A673 (cell line): ENCODE measurements around the gene PCDHB4. TPM values are rescaled to one million over a fixed set of nuclear protein-coding genes. Genes with fewer than 3 reads are reported as not detected.
"Not testable (repeated sequence)": the region's sequence is repeated elsewhere in the genome, so short reads cannot be mapped to it uniquely, and the experiment has no call there.

ENCODE experiments used
- BruUV-seq: library from RNA; stranded (reverse); fragments of 400-500 nt; replicated peaks from 2 replicates; lab custom pipeline; 2021; lab: Mats Ljungman, UMichigan
- CTCF ChIA-PET: fragments of 300-600 bp; sonication (Branson Sonifier 250); formaldehyde crosslinking; loops from one replicate; lab custom pipeline; 2022; ENCODE audit warnings: antibody characterized with exemption; lab: Charles Lee
- POLR2A ChIA-PET: fragments of 300-600 bp; sonication (Branson Sonifier 250); formaldehyde crosslinking; loops from one replicate; lab custom pipeline; 2022; ENCODE audit warnings: antibody characterized with exemption; ENCODE audit not compliant: low non-redundant PET; lab: Charles Lee
- DNase-seq: peaks from one replicate; pipeline ENCODE4 v3.0.0-alpha.2; 2015; ENCODE audit warnings: low spot score
- H3K27ac ChIP-seq: fragments of 200-600 bp; sonication (generic); 2 replicates; pipeline ENCODE4 v1.5.1; 2016; ENCODE audit warnings: mixed run types, low read depth, mild to moderate bottlenecking, mixed read lengths, antibody characterized with exemption, low read length; ENCODE audit not compliant: poor library complexity, severe bottlenecking
- H3K27me3 ChIP-seq: fragments of 200-600 bp; sonication (generic); replicated peaks from 2 replicates; pipeline ENCODE4 v1.6.1; 2017; ENCODE audit warnings: mixed run types, low read depth, mild to moderate bottlenecking, mixed read lengths, antibody characterized with exemption, low read length; ENCODE audit not compliant: insufficient read depth, poor library complexity
- H3K36me3 ChIP-seq: fragments of 200-600 bp; sonication (generic); 2 replicates; pipeline ENCODE4 v1.6.1; 2016; ENCODE audit warnings: mixed run types, mild to moderate bottlenecking, mixed read lengths, antibody characterized with exemption, low read length; ENCODE audit not compliant: insufficient read depth, poor library complexity, severe bottlenecking
- H3K4me1 ChIP-seq: fragments of 200-600 bp; sonication (generic); 2 replicates; pipeline ENCODE4 v1.6.1; 2017; ENCODE audit warnings: mixed run types, mild to moderate bottlenecking, mixed read lengths, antibody characterized with exemption, low read length; ENCODE audit not compliant: insufficient read depth, poor library complexity, severe bottlenecking
- H3K4me3 ChIP-seq: fragments of 200-600 bp; sonication (generic); 2 replicates; pipeline ENCODE4 v1.5.1; 2016; ENCODE audit warnings: low read depth, mixed run types, mild to moderate bottlenecking, mixed read lengths, low read length; ENCODE audit not compliant: poor library complexity, severe bottlenecking
- H3K9me3 ChIP-seq: fragments of 200-600 bp; sonication (generic); 2 replicates; pipeline ENCODE4 v1.6.1; 2016; ENCODE audit warnings: mixed run types, low read depth, mild to moderate bottlenecking, mixed read lengths, antibody characterized with exemption, low read length; ENCODE audit not compliant: poor library complexity, severe bottlenecking
- CTCF ChIP-seq: fragments of 300-800, 200-600 bp; sonication (generic); conservative IDR thresholded peaks from 2 replicates; pipeline ENCODE4 v1.5.1; 2017; ENCODE audit warnings: low read depth, mild to moderate bottlenecking, antibody characterized with exemption, low read length, moderate library complexity, mixed read lengths
- EZH2 ChIP-seq: fragments of 200-600 bp; sonication (generic); IDR thresholded peaks from 2 replicates; pipeline ENCODE4 v1.6.1; 2017; ENCODE audit warnings: borderline replicate concordance, low read depth, mild to moderate bottlenecking, mixed read lengths, antibody characterized with exemption, low read length; ENCODE audit not compliant: poor library complexity, severe bottlenecking
- intact Hi-C: fragments of 100-400 bp; cut with micrococcal nuclease; formaldehyde crosslinking; loops from one replicate; pipeline ENCODE4 v1.10.0; 2022; ENCODE audit not compliant: unreplicated experiment
- total RNA-seq: library from RNA; stranded (reverse); gene quantifications from 2 replicates; pipeline ENCODE4 v1.2.3, GENCODE V29; 2021

PCDHB4 gene
- total RNA-seq, 1 experiment from 2014 or later = 2.7 TPM

- intact Hi-C loops = no loop called here
- BruUV-seq = no TSS peak
- Histone ChIP-seq H3K4me3 (no peak overlapping the region), H3K27ac (no peak overlapping the region), H3K27me3 (no peaks in the 10 kb centered on the region), H3K9me3 (peaks cover 31% of the 10 kb centered on the region), H3K4me1 (no peaks in the 10 kb centered on the region), H3K36me3 (peaks cover 9% of the 10 kb centered on the region)
- CTCF ChIA-PET = no interaction called here
- POLR2A ChIA-PET = no interaction called here
- no peak for TF ChIP-seq EZH2
- TF ChIP-seq CTCF = no peak
- DNase-seq = no peak
These were observed 20.6 kb upstream of the PCDHB4 start for GRCh38 chr5:141101059-141101458.

- H3K4me1 ChIP-seq, POLR2A ChIA-PET, H3K4me3 ChIP-seq, DNase-seq, H3K27me3 ChIP-seq, CTCF ChIA-PET, BruUV-seq, intact Hi-C loops, H3K27ac ChIP-seq, H3K36me3 ChIP-seq: not testable (repeated sequence)
- peaks cover 31% of the 10 kb centered on the region for H3K9me3 ChIP-seq
These were observed 19.5 kb upstream of the PCDHB4 start for GRCh38 chr5:141102070-141102469.

- H3K4me3 ChIP-seq, H3K36me3 ChIP-seq, CTCF ChIA-PET, intact Hi-C loops, H3K27ac ChIP-seq, H3K27me3 ChIP-seq, POLR2A ChIA-PET, DNase-seq, BruUV-seq, H3K4me1 ChIP-seq: not testable (repeated sequence)
- H3K9me3 ChIP-seq = peaks cover 28% of the 10 kb centered on the region
These were observed 19.1 kb upstream of the PCDHB4 start for GRCh38 chr5:141102471-141102870.

- Histone ChIP-seq H3K4me1 (no peaks in the 10 kb centered on the region), H3K36me3 (peaks cover 4% of the 10 kb centered on the region), H3K27ac (no peak overlapping the region), H3K4me3 (no peak overlapping the region), H3K27me3 (no peaks in the 10 kb centered on the region), H3K9me3 (peaks cover 9% of the 10 kb centered on the region)
- no peak for TF ChIP-seq EZH2
- TF ChIP-seq CTCF = no peak
- DNase-seq = no peak
- intact Hi-C loops = no loop called here
- no TSS peak for BruUV-seq
- CTCF ChIA-PET = no interaction called here
- POLR2A ChIA-PET = no interaction called here
These were observed 16.3 kb upstream of the PCDHB4 start for GRCh38 chr5:141105350-141105749.
